Caki2 (cell line): ENCODE results near the gene DDX10. TPM values are rescaled to one million over a fixed set of nuclear protein-coding genes. Genes with fewer than 3 reads are reported as not detected.

Source experiments
- DNase-seq: peaks from one replicate; pipeline ENCODE4 v3.0.0-alpha.2; 2015; ENCODE audit warnings: low read depth
- in situ Hi-C: cut with HindIII; loops from 2 replicates; pipeline ENCODE4 v1.10.0; 2016; ENCODE audit warnings: low sequenced_read_pairs, low pct_unique_long_range_greater_than_20kb, mixed read lengths
- total RNA-seq: library from RNA; depleted of rRNA; stranded (reverse); fragments of >200 nt; shearing (Covaris generic); gene quantifications from 2 replicates; pipeline ENCODE4 v1.2.3, GENCODE V29; 2014; ENCODE audit warnings: low replicate concordance

Gene DDX10
- total RNA-seq, 1 experiment from 2014 or later: 11.2 TPM

GRCh38 chr11:108838102-108838791 is 173.4 kb downstream of the DDX10 start:
- DNase-seq: no peak
- in situ Hi-C loops: no loop called here

GRCh38 chr11:108838792-108839105 is 173.9 kb downstream of the DDX10 start:
- no peak for DNase-seq
- in situ Hi-C loops: no loop called here

GRCh38 chr11:108846009-108846408 is 181.1 kb downstream of the DDX10 start:
- no peak for DNase-seq
- in situ Hi-C loops: no loop called here

- no peak for DNase-seq
- in situ Hi-C loops: no loop called here
These were observed 182.6 kb downstream of the DDX10 start for GRCh38 chr11:108847298-108847990.

GRCh38 chr11:108851781-108852180 is 186.9 kb downstream of the DDX10 start:
- in situ Hi-C loops: no loop called here
- no peak for DNase-seq

- in situ Hi-C loops: no loop called here
- DNase-seq: no peak
These were observed 187.8 kb downstream of the DDX10 start for GRCh38 chr11:108852701-108853100.

- no peak for DNase-seq
- in situ Hi-C loops: no loop called here
These were observed 188.3 kb downstream of the DDX10 start for GRCh38 chr11:108853151-108853550.

GRCh38 chr11:108853864-108854263 is 189.0 kb downstream of the DDX10 start:
- no peak for DNase-seq
- in situ Hi-C loops: no loop called here

GRCh38 chr11:108854346-108854745 is 189.5 kb downstream of the DDX10 start:
- DNase-seq: no peak

GRCh38 chr11:108857382-108857781 is 192.5 kb downstream of the DDX10 start:
- in situ Hi-C loops: no loop called here

More at GRCh38 chr11:108854346-108854745, 189.5 kb downstream of the DDX10 start:
- in situ Hi-C loops: no loop called here

GRCh38 chr11:108858622-108859021 is 193.8 kb downstream of the DDX10 start:
- DNase-seq: no peak

More at GRCh38 chr11:108857382-108857781, 192.5 kb downstream of the DDX10 start:
- no peak for DNase-seq

GRCh38 chr11:108859510-108859909 is 194.6 kb downstream of the DDX10 start:
- in situ Hi-C loops: no loop called here
- DNase-seq: no peak

More at GRCh38 chr11:108858622-108859021, 193.8 kb downstream of the DDX10 start:
- in situ Hi-C loops: no loop called here

GRCh38 chr11:108863528-108863927 is 198.7 kb downstream of the DDX10 start:
- in situ Hi-C loops: no loop called here
- no peak for DNase-seq

- in situ Hi-C loops: no loop called here
- DNase-seq: no peak
These were observed 200.5 kb downstream of the DDX10 start for GRCh38 chr11:108865406-108865805.

GRCh38 chr11:108866781-108867180 is 201.9 kb downstream of the DDX10 start:
- no peak for DNase-seq
- in situ Hi-C loops: no loop called here

- in situ Hi-C loops: no loop called here
- DNase-seq: no peak
These were observed 205.6 kb downstream of the DDX10 start for GRCh38 chr11:108870373-108871020.

GRCh38 chr11:108871152-108871551 is 206.3 kb downstream of the DDX10 start:
- in situ Hi-C loops: no loop called here
- no peak for DNase-seq

- DNase-seq: no peak
- in situ Hi-C loops: no loop called here
These were observed 207.0 kb downstream of the DDX10 start for GRCh38 chr11:108871867-108872266.

- in situ Hi-C loops: no loop called here
- DNase-seq: no peak
These were observed 208.0 kb downstream of the DDX10 start for GRCh38 chr11:108872781-108873291.
